ENCODE results near the gene VARS1. TPM values are rescaled to one million over a fixed set of nuclear protein-coding genes. Genes with fewer than 3 reads are reported as not detected.

VARS1 gene
- total and polyA plus RNA-seq, 2 experiments from 2014 or later = 71.2 to 137 TPM

- Mint-ChIP-seq H3K9me3 (no peaks in the 10 kb centered on the region), H3K4me3 (no peak overlapping the region)
These were observed 13.3 kb downstream of the VARS1 start for GRCh38 chr6:31782126-31782855.

More at GRCh38 chr6:31782126-31782855, 13.3 kb downstream of the VARS1 start:
- H2AFZ ChIP-seq = no peak overlapping the region
- no peaks in the 10 kb centered on the region for H3K4me1 ChIP-seq (ENCODE audit: insufficient read depth)
- H3K36me3 ChIP-seq (ENCODE audit: insufficient read depth) = no peaks in the 10 kb centered on the region; the same call in 1 of the 2 replicates
- no peak overlapping the region for H3K4me2 ChIP-seq
- no peak overlapping the region for H3K27ac Mint-ChIP-seq
- no peaks in the 10 kb centered on the region; the same call in 1 of the 2 replicates for H4K20me1 ChIP-seq (replicated peaks; ENCODE audit: insufficient read depth)
- H3K9me2 ChIP-seq (ENCODE audit: insufficient read depth) = no peaks in the 10 kb centered on the region
- no peak for DNase-seq (ENCODE audit: low spot score)
- TF ChIP-seq ETS1 (IDR thresholded peaks at IDR 0.05) (no peak), NANOG (IDR thresholded peaks at IDR 0.05; ENCODE audit: borderline replicate concordance) (no peak), EZH2phosphoT487 (IDR thresholded peaks at IDR 0.05; ENCODE audit: unreplicated experiment) (no peak), REST (IDR thresholded peaks at IDR 0.05; ENCODE audit: unreplicated experiment) (no peak), ZNF114 (CRISPR knock-in tag; IDR thresholded peaks at IDR 0.05) (no peak), ZNF462 (CRISPR knock-in tag; IDR thresholded peaks at IDR 0.05) (no peak), ZNF331 (CRISPR knock-in tag; IDR thresholded peaks at IDR 0.05; ENCODE audit: low read depth) (no peak), STAT1 (IDR thresholded peaks at IDR 0.05; ENCODE audit: unreplicated experiment) (no peak), CREB1 (CRISPR knock-in tag; IDR thresholded peaks at IDR 0.05; ENCODE audit: low read depth) (no peak), JUNB (IDR thresholded peaks at IDR 0.05; ENCODE audit: unreplicated experiment) (no peak), EZH2 (IDR thresholded peaks at IDR 0.05; ENCODE audit: low read depth, unreplicated experiment) (no peak), POLR2AphosphoS5 (IDR thresholded peaks at IDR 0.05; ENCODE audit: low read depth) (no peak), CTCF (conservative IDR thresholded peaks at IDR 0.05; ENCODE audit: low read depth in 2 of 2) (no peak)
- H3K4me1 Mint-ChIP-seq = no peaks in the 10 kb centered on the region
- peaks cover 13% of the 10 kb centered on the region for H3K27me3 Mint-ChIP-seq (ENCODE audit: insufficient read depth, low read depth, poor library complexity)
- no peak for ATAC-seq
- H3K36me3 Mint-ChIP-seq (ENCODE audit: low read depth) = peaks cover 56% of the 10 kb centered on the region
- H3K27ac ChIP-seq (ENCODE audit: low read depth) = no peak overlapping the region
- H3F3A ChIP-seq (replicated peaks; ENCODE audit: low read depth) = peaks cover 4% of the 10 kb centered on the region; the same call in 1 of the 2 replicates
- no peaks in the 10 kb centered on the region for H3K79me2 ChIP-seq (replicated peaks; ENCODE audit: insufficient read depth)
- no peak overlapping the region for H3K4me3 ChIP-seq
- no peaks in the 10 kb centered on the region for H3K27me3 ChIP-seq (ENCODE audit: insufficient read depth)

Measured in GM23338 (cell line).